HEK293 (cell line): ENCODE measurements around the gene TNFRSF25.

Source experiments
- BCL11B ChIP-seq: fragments of 450-650 bp; formaldehyde crosslinking; IDR thresholded peaks from 2 replicates; pipeline ENCODE4 v1.5.1; 2016; ENCODE audit warnings: low read depth, missing biosample characterization, missing genetic modification characterization
- GLIS2 ChIP-seq: fragments of 450-650 bp; formaldehyde crosslinking; IDR thresholded peaks from 2 replicates; pipeline ENCODE4 v1.5.1; 2016; ENCODE audit warnings: missing biosample characterization, missing genetic modification characterization
- HOXC10 ChIP-seq: sonication (generic); formaldehyde crosslinking; IDR thresholded peaks from 2 replicates; pipeline ENCODE4 v1.8.1; 2023; ENCODE audit warnings: mild to moderate bottlenecking, missing genetic modification reagents
- KLF10 ChIP-seq: fragments of 450-650 bp; IDR thresholded peaks from 2 replicates; pipeline ENCODE4 v1.5.1; 2018; ENCODE audit warnings: missing biosample characterization, mild to moderate bottlenecking, missing genetic modification characterization
- KLF9 ChIP-seq: fragments of 450-650 bp; formaldehyde crosslinking; IDR thresholded peaks from 2 replicates; pipeline ENCODE4 v1.5.1; 2016; ENCODE audit warnings: missing biosample characterization, missing genetic modification characterization, low read depth
- ZBTB1 ChIP-seq: fragments of 450-650 bp; formaldehyde crosslinking; IDR thresholded peaks from 2 replicates; pipeline ENCODE4 v1.5.1; 2016; ENCODE audit warnings: missing biosample characterization, missing genetic modification characterization
- ZBTB20 ChIP-seq: fragments of 450-650 bp; formaldehyde crosslinking; IDR thresholded peaks from 2 replicates; pipeline ENCODE4 v1.5.1; 2016; ENCODE audit warnings: missing biosample characterization, missing genetic modification characterization
- ZBTB48 ChIP-seq: fragments of 450-650 bp; formaldehyde crosslinking; IDR thresholded peaks from 2 replicates; pipeline ENCODE4 v1.5.1; 2016; ENCODE audit warnings: missing biosample characterization, missing genetic modification characterization
- ZBTB8A ChIP-seq: fragments of 450-650 bp; formaldehyde crosslinking; IDR thresholded peaks from 2 replicates; pipeline ENCODE4 v1.5.1; 2016; ENCODE audit warnings: missing biosample characterization, missing genetic modification characterization
- ZFP41 ChIP-seq: fragments of 450-650 bp; formaldehyde crosslinking; IDR thresholded peaks from 2 replicates; pipeline ENCODE4 v1.5.1; 2016; ENCODE audit warnings: missing biosample characterization, missing genetic modification characterization, borderline replicate concordance
- ZNF140 ChIP-seq: fragments of 450-650 bp; formaldehyde crosslinking; IDR thresholded peaks from 2 replicates; pipeline ENCODE4 v1.5.1; 2016; ENCODE audit warnings: missing biosample characterization, missing genetic modification characterization
- ZNF146 ChIP-seq: fragments of 450-650 bp; formaldehyde crosslinking; IDR thresholded peaks from 2 replicates; pipeline ENCODE4 v1.5.1; 2016; ENCODE audit warnings: missing biosample characterization, missing genetic modification characterization
- ZNF174 ChIP-seq: fragments of 450-650 bp; formaldehyde crosslinking; IDR thresholded peaks from 2 replicates; pipeline ENCODE4 v1.5.0; 2017; ENCODE audit warnings: missing biosample characterization, mild to moderate bottlenecking, missing genetic modification characterization
- ZNF175 ChIP-seq: fragments of 450-650 bp; formaldehyde crosslinking; IDR thresholded peaks from 2 replicates; pipeline ENCODE4 v1.5.1; 2016; ENCODE audit warnings: missing biosample characterization, missing genetic modification characterization
- ZNF184 ChIP-seq: fragments of 450-650 bp; IDR thresholded peaks from 2 replicates; pipeline ENCODE4 v1.5.1; 2018; ENCODE audit warnings: missing biosample characterization, mild to moderate bottlenecking, missing genetic modification characterization
- ZNF211 ChIP-seq: fragments of 450-650 bp; formaldehyde crosslinking; IDR thresholded peaks from 2 replicates; pipeline ENCODE4 v1.5.1; 2016; ENCODE audit warnings: low read depth, missing biosample characterization, missing genetic modification characterization
- ZNF311 ChIP-seq: fragments of 450-650 bp; formaldehyde crosslinking; IDR thresholded peaks from 2 replicates; pipeline ENCODE4 v1.5.1; 2017; ENCODE audit warnings: missing biosample characterization, missing genetic modification characterization, borderline replicate concordance
- ZNF423 ChIP-seq: fragments of 450-650 bp; formaldehyde crosslinking; IDR thresholded peaks from 2 replicates; pipeline ENCODE4 v1.5.1; 2016; ENCODE audit warnings: missing biosample characterization, missing genetic modification characterization
- ZNF510 ChIP-seq: fragments of 450-650 bp; formaldehyde crosslinking; IDR thresholded peaks from 2 replicates; pipeline ENCODE4 v1.5.1; 2018; ENCODE audit warnings: mild to moderate bottlenecking, missing genetic modification characterization, missing biosample characterization; ENCODE audit not compliant: insufficient replicate concordance
- ZNF514 ChIP-seq: fragments of 450-650 bp; formaldehyde crosslinking; IDR thresholded peaks from 2 replicates; pipeline ENCODE4 v1.5.1; 2016; ENCODE audit warnings: missing biosample characterization, missing genetic modification characterization
- ZNF549 ChIP-seq: fragments of 450-650 bp; IDR thresholded peaks from 2 replicates; pipeline ENCODE4 v1.5.1; 2018; ENCODE audit warnings: missing biosample characterization, missing genetic modification characterization, mild to moderate bottlenecking, inconsistent platforms, moderate library complexity
- ZNF571 ChIP-seq: fragments of 450-650 bp; formaldehyde crosslinking; IDR thresholded peaks from 2 replicates; pipeline ENCODE4 v1.5.0; 2017; ENCODE audit warnings: missing biosample characterization, missing genetic modification characterization
- ZNF621 ChIP-seq: fragments of 450-650 bp; formaldehyde crosslinking; IDR thresholded peaks from 2 replicates; pipeline ENCODE4 v1.5.1; 2017; ENCODE audit warnings: missing biosample characterization, missing genetic modification characterization
- ZNF768 ChIP-seq: fragments of 450-650 bp; formaldehyde crosslinking; IDR thresholded peaks from 2 replicates; pipeline ENCODE4 v1.5.1; 2018; ENCODE audit warnings: missing biosample characterization, mild to moderate bottlenecking, missing genetic modification characterization
- ZNF776 ChIP-seq: fragments of 450-650 bp; formaldehyde crosslinking; IDR thresholded peaks from 2 replicates; pipeline ENCODE4 v1.5.0; 2017; ENCODE audit warnings: missing biosample characterization, missing genetic modification characterization, borderline replicate concordance
- TF ChIP-seq, protein P1 (sequence below): fragments of 450-650 bp; formaldehyde crosslinking; IDR thresholded peaks from 2 replicates; pipeline ENCODE4; 2016; ENCODE audit warnings: missing biosample characterization, missing genetic modification characterization
- TF ChIP-seq, protein P2 (sequence below): fragments of 450-650 bp; formaldehyde crosslinking; IDR thresholded peaks from 2 replicates; pipeline ENCODE4 v1.5.1; 2017; ENCODE audit warnings: missing biosample characterization, missing genetic modification characterization
- TF ChIP-seq, protein P3 (sequence below): fragments of 450-650 bp; formaldehyde crosslinking; IDR thresholded peaks from 2 replicates; pipeline ENCODE4 v1.5.1; 2016; ENCODE audit warnings: missing biosample characterization, missing genetic modification characterization
- TF ChIP-seq, protein P4 (sequence below): fragments of 450-650 bp; formaldehyde crosslinking; IDR thresholded peaks from 2 replicates; pipeline ENCODE4 v1.5.1; 2017; ENCODE audit warnings: missing biosample characterization, missing genetic modification characterization
- TF ChIP-seq, protein P5 (sequence below): fragments of 450-650 bp; formaldehyde crosslinking; IDR thresholded peaks from 2 replicates; pipeline ENCODE4 v1.5.1; 2016; ENCODE audit warnings: missing biosample characterization, missing genetic modification characterization
- TF ChIP-seq, protein P6 (sequence below): fragments of 450-650 bp; formaldehyde crosslinking; IDR thresholded peaks from 2 replicates; pipeline ENCODE4 v1.5.1; 2016; ENCODE audit warnings: missing biosample characterization, missing genetic modification characterization
- TF ChIP-seq, protein P7 (sequence below): fragments of 450-650 bp; formaldehyde crosslinking; IDR thresholded peaks from 2 replicates; pipeline ENCODE4 v1.5.1; 2016; ENCODE audit warnings: missing biosample characterization, missing genetic modification characterization

TNFRSF25 gene

DNA sequence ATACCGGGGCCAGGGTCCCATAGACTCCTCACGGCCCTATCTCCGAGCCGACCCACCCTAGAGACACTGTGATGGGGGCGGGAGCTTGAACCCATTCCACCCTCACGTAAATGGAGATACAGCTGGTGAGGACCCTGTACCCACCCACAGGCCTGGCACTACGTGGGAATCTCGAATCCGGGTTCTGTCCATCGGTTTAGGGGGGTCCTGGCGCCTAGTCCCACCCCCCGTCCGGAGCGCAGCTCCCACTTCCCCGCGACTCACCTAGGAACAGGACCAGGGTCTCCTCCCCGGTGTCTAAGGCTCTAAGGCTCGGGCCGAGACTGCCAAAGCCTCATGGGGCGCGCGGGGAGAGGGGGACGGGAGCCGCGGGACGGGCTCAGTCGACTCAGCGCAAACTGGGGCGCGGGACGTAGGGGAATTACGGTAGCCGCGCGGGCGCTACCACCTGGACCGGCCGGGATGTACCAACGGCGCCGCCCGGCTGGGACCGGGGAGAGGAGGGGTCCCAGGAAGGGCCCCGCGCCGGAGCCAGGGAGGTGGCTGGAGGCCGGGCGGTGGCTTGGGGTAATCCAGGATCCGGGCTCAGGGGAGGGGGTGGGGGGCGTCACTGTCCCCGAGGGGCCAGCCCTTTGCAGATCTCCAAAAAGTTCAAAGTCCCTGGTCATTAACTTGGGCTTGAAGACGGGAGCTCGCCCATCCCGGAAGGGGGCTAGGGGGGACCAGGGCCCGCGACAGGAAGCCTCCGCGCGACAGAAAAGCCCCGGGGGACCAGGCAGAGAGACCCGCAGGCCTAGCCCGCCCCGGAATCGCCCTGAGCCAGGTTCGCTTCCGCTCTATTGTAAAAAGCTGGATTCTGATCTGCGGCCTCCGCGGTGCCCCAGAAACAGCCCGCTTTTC lies 24.5 kb upstream of the TNFRSF25 start (continued):
- TF ChIP-seq, protein P1, sequence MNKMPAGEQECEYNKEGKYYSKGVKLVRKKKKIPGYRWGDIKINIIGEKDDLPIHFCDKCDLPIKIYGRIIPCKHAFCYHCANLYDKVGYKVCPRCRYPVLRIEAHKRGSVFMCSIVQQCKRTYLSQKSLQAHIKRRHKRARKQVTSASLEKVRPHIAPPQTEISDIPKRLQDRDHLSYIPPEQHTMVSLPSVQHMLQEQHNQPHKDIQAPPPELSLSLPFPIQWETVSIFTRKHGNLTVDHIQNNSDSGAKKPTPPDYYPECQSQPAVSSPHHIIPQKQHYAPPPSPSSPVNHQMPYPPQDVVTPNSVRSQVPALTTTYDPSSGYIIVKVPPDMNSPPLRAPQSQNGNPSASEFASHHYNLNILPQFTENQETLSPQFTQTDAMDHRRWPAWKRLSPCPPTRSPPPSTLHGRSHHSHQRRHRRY (tag by site-specific recombination): no peak
- TF ChIP-seq ZNF175 (tag by site-specific recombination) (no peak), ZNF211 (tag by site-specific recombination) (no peak), GLIS2 (tag by site-specific recombination) (peak; percentile 75), ZBTB20 (tag by site-specific recombination) (peak; percentile 47; the same call in 1 of the 2 replicates), BCL11B (no peak), ZNF140 (tag by site-specific recombination) (no peak), ZBTB48 (tag by site-specific recombination) (peak; percentile 23; the same call in 1 of the 2 replicates), ZNF174 (no peak), ZNF621 (tag by site-specific recombination) (no peak), ZNF571 (no peak), ZNF549 (tag by site-specific recombination) (no peak), ZBTB1 (tag by site-specific recombination) (no peak), ZNF146 (tag by site-specific recombination) (no peak; the same call in 1 of the 2 replicates), KLF10 (no peak), ZNF776 (tag by site-specific recombination) (no peak), ZNF423 (tag by site-specific recombination) (peak; percentile 56; the same call in 1 of the 2 replicates), ZBTB8A (tag by site-specific recombination) (peak; percentile 77), HOXC10 (CRISPR knock-in tag) (no peak), ZNF184 (tag by site-specific recombination) (no peak), ZNF510 (no peak), KLF9 (tag by site-specific recombination) (peak; percentile 35; the same call in 1 of the 2 replicates), ZNF311 (no peak), ZNF514 (tag by site-specific recombination) (no peak), ZFP41 (no peak), ZNF768 (tag by site-specific recombination) (no peak)
- TF ChIP-seq, protein P2, sequence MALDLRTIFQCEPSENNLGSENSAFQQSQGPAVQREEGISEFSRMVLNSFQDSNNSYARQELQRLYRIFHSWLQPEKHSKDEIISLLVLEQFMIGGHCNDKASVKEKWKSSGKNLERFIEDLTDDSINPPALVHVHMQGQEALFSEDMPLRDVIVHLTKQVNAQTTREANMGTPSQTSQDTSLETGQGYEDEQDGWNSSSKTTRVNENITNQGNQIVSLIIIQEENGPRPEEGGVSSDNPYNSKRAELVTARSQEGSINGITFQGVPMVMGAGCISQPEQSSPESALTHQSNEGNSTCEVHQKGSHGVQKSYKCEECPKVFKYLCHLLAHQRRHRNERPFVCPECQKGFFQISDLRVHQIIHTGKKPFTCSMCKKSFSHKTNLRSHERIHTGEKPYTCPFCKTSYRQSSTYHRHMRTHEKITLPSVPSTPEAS (tag by site-specific recombination): peak; percentile 6; the same call in 1 of the 2 replicates
- TF ChIP-seq, protein P3, sequence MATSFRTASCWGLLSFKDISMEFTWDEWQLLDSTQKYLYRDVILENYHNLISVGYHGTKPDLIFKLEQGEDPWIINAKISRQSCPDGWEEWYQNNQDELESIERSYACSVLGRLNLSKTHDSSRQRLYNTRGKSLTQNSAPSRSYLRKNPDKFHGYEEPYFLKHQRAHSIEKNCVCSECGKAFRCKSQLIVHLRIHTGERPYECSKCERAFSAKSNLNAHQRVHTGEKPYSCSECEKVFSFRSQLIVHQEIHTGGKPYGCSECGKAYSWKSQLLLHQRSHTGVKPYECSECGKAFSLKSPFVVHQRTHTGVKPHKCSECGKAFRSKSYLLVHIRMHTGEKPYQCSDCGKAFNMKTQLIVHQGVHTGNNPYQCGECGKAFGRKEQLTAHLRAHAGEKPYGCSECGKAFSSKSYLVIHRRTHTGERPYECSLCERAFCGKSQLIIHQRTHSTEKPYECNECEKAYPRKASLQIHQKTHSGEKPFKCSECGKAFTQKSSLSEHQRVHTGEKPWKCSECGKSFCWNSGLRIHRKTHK: no peak
- TF ChIP-seq, protein P4, sequence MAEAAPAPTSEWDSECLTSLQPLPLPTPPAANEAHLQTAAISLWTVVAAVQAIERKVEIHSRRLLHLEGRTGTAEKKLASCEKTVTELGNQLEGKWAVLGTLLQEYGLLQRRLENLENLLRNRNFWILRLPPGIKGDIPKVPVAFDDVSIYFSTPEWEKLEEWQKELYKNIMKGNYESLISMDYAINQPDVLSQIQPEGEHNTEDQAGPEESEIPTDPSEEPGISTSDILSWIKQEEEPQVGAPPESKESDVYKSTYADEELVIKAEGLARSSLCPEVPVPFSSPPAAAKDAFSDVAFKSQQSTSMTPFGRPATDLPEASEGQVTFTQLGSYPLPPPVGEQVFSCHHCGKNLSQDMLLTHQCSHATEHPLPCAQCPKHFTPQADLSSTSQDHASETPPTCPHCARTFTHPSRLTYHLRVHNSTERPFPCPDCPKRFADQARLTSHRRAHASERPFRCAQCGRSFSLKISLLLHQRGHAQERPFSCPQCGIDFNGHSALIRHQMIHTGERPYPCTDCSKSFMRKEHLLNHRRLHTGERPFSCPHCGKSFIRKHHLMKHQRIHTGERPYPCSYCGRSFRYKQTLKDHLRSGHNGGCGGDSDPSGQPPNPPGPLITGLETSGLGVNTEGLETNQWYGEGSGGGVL (tag by site-specific recombination): no peak
- TF ChIP-seq, protein P5, sequence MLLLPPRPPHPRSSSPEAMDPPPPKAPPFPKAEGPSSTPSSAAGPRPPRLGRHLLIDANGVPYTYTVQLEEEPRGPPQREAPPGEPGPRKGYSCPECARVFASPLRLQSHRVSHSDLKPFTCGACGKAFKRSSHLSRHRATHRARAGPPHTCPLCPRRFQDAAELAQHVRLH: no peak
- TF ChIP-seq, protein P6, sequence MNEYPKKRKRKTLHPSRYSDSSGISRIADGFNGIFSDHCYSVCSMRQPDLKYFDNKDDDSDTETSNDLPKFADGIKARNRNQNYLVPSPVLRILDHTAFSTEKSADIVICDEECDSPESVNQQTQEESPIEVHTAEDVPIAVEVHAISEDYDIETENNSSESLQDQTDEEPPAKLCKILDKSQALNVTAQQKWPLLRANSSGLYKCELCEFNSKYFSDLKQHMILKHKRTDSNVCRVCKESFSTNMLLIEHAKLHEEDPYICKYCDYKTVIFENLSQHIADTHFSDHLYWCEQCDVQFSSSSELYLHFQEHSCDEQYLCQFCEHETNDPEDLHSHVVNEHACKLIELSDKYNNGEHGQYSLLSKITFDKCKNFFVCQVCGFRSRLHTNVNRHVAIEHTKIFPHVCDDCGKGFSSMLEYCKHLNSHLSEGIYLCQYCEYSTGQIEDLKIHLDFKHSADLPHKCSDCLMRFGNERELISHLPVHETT (tag by site-specific recombination): 0 out of 2 replicates have a peak, but pooled peaks have one; percentile 40
- TF ChIP-seq, protein P7, sequence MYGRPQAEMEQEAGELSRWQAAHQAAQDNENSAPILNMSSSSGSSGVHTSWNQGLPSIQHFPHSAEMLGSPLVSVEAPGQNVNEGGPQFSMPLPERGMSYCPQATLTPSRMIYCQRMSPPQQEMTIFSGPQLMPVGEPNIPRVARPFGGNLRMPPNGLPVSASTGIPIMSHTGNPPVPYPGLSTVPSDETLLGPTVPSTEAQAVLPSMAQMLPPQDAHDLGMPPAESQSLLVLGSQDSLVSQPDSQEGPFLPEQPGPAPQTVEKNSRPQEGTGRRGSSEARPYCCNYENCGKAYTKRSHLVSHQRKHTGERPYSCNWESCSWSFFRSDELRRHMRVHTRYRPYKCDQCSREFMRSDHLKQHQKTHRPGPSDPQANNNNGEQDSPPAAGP (tag by site-specific recombination): peak; percentile 82
